ENCODE results near the gene SNAP23.

The SNAP23 gene

GRCh38 chr15:42490671-42491538 is 4.5 kb upstream of the SNAP23 start, which contains the start of gene ZNF106:
TSS of gene ZNF106 (minus strand) at chr15:42491141. CDS start at chr15:42472289, 18,852 bp downstream.
- TF ChIP-seq FOXP2 (optimal IDR thresholded peaks at IDR 0.05; ENCODE audit: control extremely low read depth, extremely low read length, insufficient read depth) (no peak), POLR2AphosphoS5 (IDR thresholded peaks at IDR 0.05; ENCODE audit: borderline replicate concordance, low read depth, low read length) (peak; percentile 90), EZH2 (IDR thresholded peaks at IDR 0.05) (no peak)
- Histone ChIP-seq H3K27ac (peak within 1 kb of the TSS; percentile 90), H3K36me3 (ENCODE audit: insufficient read depth, low read length) (no peaks in the 10 kb centered on the region; the same call in 1 of the 2 replicates), H3K9ac (ENCODE audit: insufficient read length) (peak within 1 kb of the TSS; percentile 98), H3K9me3 (ENCODE audit: low read depth, low read length) (no peaks in the 10 kb centered on the region), H3K4me3 (peak within 1 kb of the TSS; percentile 98)
- peak; percentile 57 for DNase-seq (ENCODE audit: low read depth, low spot score)

GRCh38 chr15:42491539-42492225 is 3.8 kb upstream of the SNAP23 start:
- Histone ChIP-seq H3K9me3 (ENCODE audit: low read depth, low read length) (no peaks in the 10 kb centered on the region), H3K36me3 (ENCODE audit: insufficient read depth, low read length) (no peaks in the 10 kb centered on the region; the same call in 1 of the 2 replicates), H3K4me3 (peak overlapping the region; percentile 98), H3K27ac (peak overlapping the region; percentile 90), H3K9ac (ENCODE audit: insufficient read length) (peak overlapping the region; percentile 98)
- DNase-seq (ENCODE audit: low read depth, low spot score), result no peak
- TF ChIP-seq POLR2AphosphoS5 (IDR thresholded peaks at IDR 0.05; ENCODE audit: borderline replicate concordance, low read depth, low read length), result no peak
- TF ChIP-seq EZH2 (IDR thresholded peaks at IDR 0.05), result no peak
- TF ChIP-seq FOXP2 (optimal IDR thresholded peaks at IDR 0.05; ENCODE audit: control extremely low read depth, extremely low read length, insufficient read depth), result no peak

- TF ChIP-seq FOXP2 (optimal IDR thresholded peaks at IDR 0.05; ENCODE audit: control extremely low read depth, extremely low read length, insufficient read depth) (no peak), EZH2 (IDR thresholded peaks at IDR 0.05) (no peak), POLR2AphosphoS5 (IDR thresholded peaks at IDR 0.05; ENCODE audit: borderline replicate concordance, low read depth, low read length) (no peak)
- H3K36me3 ChIP-seq (ENCODE audit: insufficient read depth, low read length), result no peaks in the 10 kb centered on the region; the same call in 1 of the 2 replicates
- DNase-seq (ENCODE audit: low read depth, low spot score), result no peak
- H3K9ac ChIP-seq (ENCODE audit: insufficient read length), result no peak overlapping the region
- no peak overlapping the region for H3K4me3 ChIP-seq
- no peak overlapping the region for H3K27ac ChIP-seq
- H3K9me3 ChIP-seq (ENCODE audit: low read depth, low read length), result no peaks in the 10 kb centered on the region
Measured at GRCh38 chr15:42493679-42494078, 1.8 kb upstream of the SNAP23 start.

GRCh38 chr15:42494998-42495360 is 455 bp upstream of the SNAP23 start:
- Histone ChIP-seq H3K27ac (peak overlapping the region; percentile 88), H3K9ac (ENCODE audit: insufficient read length) (peak overlapping the region; percentile 66), H3K36me3 (ENCODE audit: insufficient read depth, low read length) (no peaks in the 10 kb centered on the region), H3K4me3 (peak overlapping the region; percentile 87), H3K9me3 (ENCODE audit: low read depth, low read length) (no peaks in the 10 kb centered on the region)
- DNase-seq (ENCODE audit: low read depth, low spot score), result peak; percentile 44
- TF ChIP-seq POLR2AphosphoS5 (IDR thresholded peaks at IDR 0.05; ENCODE audit: borderline replicate concordance, low read depth, low read length) (no peak), FOXP2 (optimal IDR thresholded peaks at IDR 0.05; ENCODE audit: control extremely low read depth, extremely low read length, insufficient read depth) (no peak), EZH2 (IDR thresholded peaks at IDR 0.05) (no peak)

GRCh38 chr15:42498212-42499068 is 3.0 kb downstream of the SNAP23 start:
- Histone ChIP-seq H3K36me3 (ENCODE audit: insufficient read depth, low read length) (no peaks in the 10 kb centered on the region), H3K9ac (ENCODE audit: insufficient read length) (peak overlapping the region; percentile 18), H3K27ac (peak overlapping the region; percentile 33; the same call in 1 of the 2 replicates), H3K9me3 (ENCODE audit: low read depth, low read length) (no peaks in the 10 kb centered on the region), H3K4me3 (no peak overlapping the region)
- no peak for TF ChIP-seq POLR2AphosphoS5 (IDR thresholded peaks at IDR 0.05; ENCODE audit: borderline replicate concordance, low read depth, low read length)
- no peak for TF ChIP-seq EZH2 (IDR thresholded peaks at IDR 0.05)
- TF ChIP-seq FOXP2 (optimal IDR thresholded peaks at IDR 0.05; ENCODE audit: control extremely low read depth, extremely low read length, insufficient read depth), result no peak
- DNase-seq (ENCODE audit: low read depth, low spot score), result no peak

- no peak for DNase-seq (ENCODE audit: low read depth, low spot score)
- H3K27ac ChIP-seq, result no peak overlapping the region
Measured at GRCh38 chr15:42499858-42500609, 4.6 kb downstream of the SNAP23 start.

GRCh38 chr15:42502477-42502876 is 7.0 kb downstream of the SNAP23 start:
- Histone ChIP-seq H3K36me3 (ENCODE audit: insufficient read depth, low read length) (no peaks in the 10 kb centered on the region), H3K27ac (no peak overlapping the region), H3K9ac (ENCODE audit: insufficient read length) (no peak overlapping the region), H3K4me3 (no peak overlapping the region), H3K9me3 (ENCODE audit: low read depth, low read length) (no peaks in the 10 kb centered on the region)
- no peak for DNase-seq (ENCODE audit: low read depth, low spot score)
- TF ChIP-seq FOXP2 (optimal IDR thresholded peaks at IDR 0.05; ENCODE audit: control extremely low read depth, extremely low read length, insufficient read depth), result no peak
- TF ChIP-seq POLR2AphosphoS5 (IDR thresholded peaks at IDR 0.05; ENCODE audit: borderline replicate concordance, low read depth, low read length), result no peak
- no peak for TF ChIP-seq EZH2 (IDR thresholded peaks at IDR 0.05)

More at GRCh38 chr15:42499858-42500609, 4.6 kb downstream of the SNAP23 start:
- Histone ChIP-seq H3K9me3 (ENCODE audit: low read depth, low read length) (no peaks in the 10 kb centered on the region), H3K9ac (ENCODE audit: insufficient read length) (no peak overlapping the region), H3K4me3 (no peak overlapping the region), H3K36me3 (ENCODE audit: insufficient read depth, low read length) (no peaks in the 10 kb centered on the region)
- TF ChIP-seq FOXP2 (optimal IDR thresholded peaks at IDR 0.05; ENCODE audit: control extremely low read depth, extremely low read length, insufficient read depth) (no peak), POLR2AphosphoS5 (IDR thresholded peaks at IDR 0.05; ENCODE audit: borderline replicate concordance, low read depth, low read length) (no peak), EZH2 (IDR thresholded peaks at IDR 0.05) (no peak)

All from SK-N-MC (cell line).